Panc1 (cell line): ENCODE data around the gene GPSM1. TPM values are rescaled to one million over a fixed set of nuclear protein-coding genes. Genes with fewer than 3 reads are reported as not detected.

ENCODE experiments used
- ATAC-seq: fragments of 200-7000 bp; cut with Tn5 transposase; 2 replicates; pipeline ENCODE4 v1.9.1; 2020; ENCODE audit warnings: mild to moderate bottlenecking, moderate library complexity
- BruUV-seq: library from RNA; stranded (reverse); fragments of 400-500 nt; replicated peaks from 2 replicates; lab custom pipeline; 2021; lab: Mats Ljungman, UMichigan
- CTCF ChIA-PET: fragments of 300-600 bp; sonication (Branson Sonifier 250); formaldehyde crosslinking; loops from one replicate; lab custom pipeline; 2022; ENCODE audit warnings: antibody characterized with exemption; lab: Charles Lee
- POLR2A ChIA-PET: fragments of 300-600 bp; sonication (Branson Sonifier 250); formaldehyde crosslinking; loops from one replicate; lab custom pipeline; 2022; ENCODE audit warnings: antibody characterized with exemption; lab: Charles Lee
- DNase-seq: peaks from one replicate; pipeline ENCODE4 v3.0.0-alpha.2; 2010; ENCODE audit warnings: low read depth, low spot score
- H3K27ac ChIP-seq: 2 replicates; pipeline ENCODE4 v1.5.1; 2011; ENCODE audit warnings: mild to moderate bottlenecking, low read length, inconsistent platforms
- H3K27me3 ChIP-seq: fragments of 200-500 bp; sonication (Bioruptor generic); 2 replicates; pipeline ENCODE4 v1.6.0; 2014; ENCODE audit warnings: low read length, inconsistent platforms; ENCODE audit not compliant: control insufficient read depth, insufficient read depth
- H3K36me3 ChIP-seq: fragments of 200-500 bp; sonication (Bioruptor generic); 2 replicates; pipeline ENCODE4 v1.5.1; 2014; ENCODE audit warnings: inconsistent platforms, mild to moderate bottlenecking, low read length, moderate library complexity; ENCODE audit not compliant: control insufficient read depth, insufficient read depth
- H3K4me1 ChIP-seq: 2 replicates; pipeline ENCODE4 v1.5.1; 2011; ENCODE audit warnings: inconsistent platforms, mild to moderate bottlenecking, low read length, moderate library complexity; ENCODE audit not compliant: control insufficient read depth, insufficient read depth
- H3K4me3 ChIP-seq, 2 experiments: 2 replicates each; pipeline ENCODE4 v1.5.1; 2011 to 2012; ENCODE audit warnings: low read depth in 2 of 2, low read length in 2 of 2, mild to moderate bottlenecking in 2 of 2, inconsistent platforms in 1 of 2, moderate library complexity in 1 of 2
- H3K9me3 ChIP-seq: fragments of 200-500 bp; sonication (Bioruptor generic); 2 replicates; pipeline ENCODE4 v1.5.1; 2014; ENCODE audit warnings: low read depth, mild to moderate bottlenecking, inconsistent platforms, low read length, moderate library complexity; ENCODE audit not compliant: control insufficient read depth, insufficient read depth
- CTCF ChIP-seq: fragments of 450-650 bp; IDR thresholded peaks from 2 replicates; pipeline ENCODE4 v1.5.1; 2017; ENCODE audit warnings: mild to moderate bottlenecking
- POLR2AphosphoS5 ChIP-seq: IDR thresholded peaks from 2 replicates; pipeline ENCODE4 v1.6.1; 2012; ENCODE audit warnings: mild to moderate bottlenecking, low read depth, low read length, moderate library complexity
- REST ChIP-seq, 2 experiments: IDR thresholded peaks; 2 replicates each; pipeline ENCODE4 v1.6.1; 2011 to 2012; ENCODE audit warnings: low read depth in 2 of 2, control low read depth in 1 of 2, low read length in 1 of 2, mild to moderate bottlenecking in 1 of 2, moderate library complexity in 1 of 2; ENCODE audit not compliant: insufficient read depth in 1 of 2
- SIN3A ChIP-seq: IDR thresholded peaks from 2 replicates; pipeline ENCODE4 v1.6.1; 2012; ENCODE audit warnings: low read depth, mild to moderate bottlenecking, low read length, moderate library complexity, borderline replicate concordance; ENCODE audit not compliant: insufficient read depth
- TCF7L2 ChIP-seq: IDR thresholded peaks from 2 replicates; pipeline ENCODE4 v1.6.1; 2011; ENCODE audit warnings: mild to moderate bottlenecking, low read depth, low read length, inconsistent platforms
- in situ Hi-C: cut with HindIII; loops from 2 replicates; pipeline ENCODE4 v1.10.0; 2016; ENCODE audit warnings: low sequenced_read_pairs, low pct_unique_long_range_greater_than_20kb
- intact Hi-C: fragments of 100-400 bp; cut with micrococcal nuclease; formaldehyde crosslinking; loops from one replicate; pipeline ENCODE4 v1.10.0; 2022; ENCODE audit not compliant: unreplicated experiment
- total RNA-seq: library from RNA; stranded (reverse); gene quantifications from one replicate; pipeline ENCODE4 v1.2.1, GENCODE V29; 2021; ENCODE audit not compliant: unreplicated experiment

Gene GPSM1
- total RNA-seq, 1 experiment from 2014 or later: 14.2 TPM

- ChIA-PET CTCF (no interaction called here), POLR2A (no interaction called here)
- no peak overlapping the region for H3K27ac ChIP-seq
- TF ChIP-seq POLR2AphosphoS5: no peak
- no peak for TF ChIP-seq SIN3A
- TF ChIP-seq TCF7L2: no peak
- no peak for TF ChIP-seq REST (IDR thresholded peaks at IDR 0.05; ENCODE audit: insufficient read depth in 1 of 2, low read depth in 2 of 2, low read length in 1 of 2)
- no peak for TF ChIP-seq CTCF
- DNase-seq (no peak), ATAC-seq (no peak)
- H3K4me3 ChIP-seq: no peak overlapping the region
- intact Hi-C loops (no loop called here), in situ Hi-C loops (no loop called here)
- no peaks in the 10 kb centered on the region for H3K9me3 ChIP-seq
- H3K36me3 ChIP-seq: no peaks in the 10 kb centered on the region
- H3K4me1 ChIP-seq: peaks cover 4% of the 10 kb centered on the region
- no TSS peak for BruUV-seq
- no peaks in the 10 kb centered on the region for H3K27me3 ChIP-seq
Measured at GRCh38 chr9:136344544-136345280, 17.4 kb downstream of the GPSM1 start.

GRCh38 chr9:136345281-136346156 lies 18.2 kb downstream of the GPSM1 start:
- ATAC-seq: peak; percentile 86
- intact Hi-C loops: no loop called here
- no peaks in the 10 kb centered on the region for H3K36me3 ChIP-seq
- TF ChIP-seq CTCF: peak; percentile 80
- TF ChIP-seq POLR2AphosphoS5: no peak
- TF ChIP-seq TCF7L2: no peak
- no peak for TF ChIP-seq REST (IDR thresholded peaks at IDR 0.05; ENCODE audit: insufficient read depth in 1 of 2, low read depth in 2 of 2, low read length in 1 of 2)
- no peaks in the 10 kb centered on the region for H3K27me3 ChIP-seq
- DNase-seq: no peak
- peak overlapping the region; percentile 61 for H3K27ac ChIP-seq
- H3K9me3 ChIP-seq: no peaks in the 10 kb centered on the region
- POLR2A ChIA-PET: interaction anchor here (0.6 kb wide), 1 partner anchor 1073 kb away, joined by 3 read pairs; no protein-coding TSS in a partner anchor
- CTCF ChIA-PET: interaction anchor here (0.6 to 1.4 kb wide), 2 partner anchors 18 to 55 kb away, joined by 3 to 5 read pairs; partner anchors contain the start of gene DNLZ
- H3K4me1 ChIP-seq: peaks cover 4% of the 10 kb centered on the region
- TSS peak; percentile 76 for BruUV-seq
- H3K4me3 ChIP-seq: peak overlapping the region in 1 of 2 experiments; percentile 23; a peak in 2 of 4 replicates
- in situ Hi-C loops: no loop called here
